K562 treated with DMSO at 1 percent for 24 hours (cell line): ENCODE results near the gene RHOG. TPM values are rescaled to one million over a fixed set of nuclear protein-coding genes. Genes with fewer than 3 reads are reported as not detected.

Experiments
- total RNA-seq: library from RNA; unstranded; fragments of 300-600 nt; gene quantifications from 2 replicates; pipeline ENCODE4 v1.2.3, GENCODE V29; 2022; ENCODE audit warnings: low read depth; ENCODE audit not compliant: insufficient read depth

RHOG gene
- total RNA-seq = 211 and 231 TPM in 2 replicates

GRCh38 chr11:3840870-3841425 lies at the start of gene RHOG:
TSS of gene RHOG (minus strand) at chr11:3840959. CDS start at chr11:3828138, 12,821 bp downstream.

GRCh38 chr11:3854977-3855807 lies 14.4 kb upstream of the RHOG start, which contains the start of gene STIM1:
TSS of gene STIM1 (plus strand) at chr11:3855664. CDS start at chr11:3856271, 607 bp downstream.

GRCh38 chr11:3807909-3808860 lies 32.6 kb downstream of the RHOG start, which contains the start of gene PGAP2:
TSS of gene PGAP2 (plus strand) at chr11:3808560. CDS start at chr11:3811260, 2,700 bp downstream.

GRCh38 chr11:3797329-3798090 lies 43.2 kb downstream of the RHOG start, which contains the start of gene NUP98:
TSS of gene NUP98 (minus strand) at chr11:3797554. CDS start at chr11:3782117, 15,437 bp downstream.

Other genes with a start within 250 kb of the RHOG start
- 0.72 and 1.3 TPM in 2 replicates for gene ART5, start 199.0 kb downstream of the RHOG start, total RNA-seq
- not detected in 2 replicates for gene ART1, start 195.8 kb downstream of the RHOG start, total RNA-seq
- 1.9 and 2.2 TPM in 2 replicates for gene CHRNA10, start 169.6 kb downstream of the RHOG start, total RNA-seq
- 73.2 and 85.3 TPM in 2 replicates for gene NUP98, start 43.4 kb downstream of the RHOG start, total RNA-seq
- 31.5 and 37.0 TPM in 2 replicates for gene PGAP2, start 32.4 kb downstream of the RHOG start, total RNA-seq
- gene STIM1, start 14.7 kb upstream of the RHOG start, total RNA-seq = 51.0 and 51.5 TPM in 2 replicates